Measurements from ENCODE around the gene EGFL7. TPM values are rescaled to one million over a fixed set of nuclear protein-coding genes. Genes with fewer than 3 reads are reported as not detected.

Gene EGFL7
- total RNA-seq, 1 experiment from 2014 or later: 79.5 TPM

GRCh38 chr9:136626740-136627642 lies 35.7 kb upstream of the EGFL7 start:
- POLR2A ChIA-PET (ENCODE audit: low non-redundant PET): no interaction called here
- no TSS peak for BruUV-seq (replicated peaks)

GRCh38 chr9:136627703-136628102 lies 35.0 kb upstream of the EGFL7 start:
- H3K27me3 ChIP-seq (replicated peaks; ENCODE audit: insufficient read depth, low read depth, low read length, poor library complexity): no peaks in the 10 kb centered on the region
- H3K4me3 ChIP-seq (ENCODE audit: low read depth, low read length, poor library complexity, severe bottlenecking): no peak overlapping the region
- H3K36me3 ChIP-seq (ENCODE audit: insufficient read depth, low read length, poor library complexity, severe bottlenecking): no peaks in the 10 kb centered on the region
- no peak for DNase-seq (ENCODE audit: low spot score)
- no TSS peak for BruUV-seq (replicated peaks)
- TF ChIP-seq EZH2 (IDR thresholded peaks at IDR 0.05; ENCODE audit: borderline replicate concordance, low read depth, low read length, poor library complexity, severe bottlenecking) (no peak), CTCF (conservative IDR thresholded peaks at IDR 0.05; ENCODE audit: low read depth, low read length) (no peak)
- peaks cover 19% of the 10 kb centered on the region for H3K4me1 ChIP-seq (ENCODE audit: insufficient read depth, low read length, poor library complexity, severe bottlenecking)
- intact Hi-C loops (cut with micrococcal nuclease; ENCODE audit: unreplicated experiment): loop anchor here (10.0 kb wide), 1 partner anchor 83 kb away; the partner anchor contains the start of gene NOTCH1
- no peak overlapping the region for H3K27ac ChIP-seq (ENCODE audit: low read depth, low read length, poor library complexity, severe bottlenecking)
- CTCF ChIA-PET: interaction anchor here (0.9 kb wide), 1 partner anchor 144 kb away, joined by 3 read pairs; no protein-coding TSS in a partner anchor
- POLR2A ChIA-PET (ENCODE audit: low non-redundant PET): no interaction called here
- no peaks in the 10 kb centered on the region for H3K9me3 ChIP-seq (ENCODE audit: low read depth, low read length, poor library complexity, severe bottlenecking)

More at GRCh38 chr9:136626740-136627642, 35.7 kb upstream of the EGFL7 start:
- H3K27ac ChIP-seq (ENCODE audit: low read depth, low read length, poor library complexity, severe bottlenecking): no peak overlapping the region
- CTCF ChIA-PET: interaction anchor here (0.5 to 1.4 kb wide), 2 partner anchors 138 to 142 kb away, joined by 3 to 5 read pairs; no protein-coding TSS in a partner anchor
- H3K36me3 ChIP-seq (ENCODE audit: insufficient read depth, low read length, poor library complexity, severe bottlenecking): no peaks in the 10 kb centered on the region
- no peaks in the 10 kb centered on the region for H3K9me3 ChIP-seq (ENCODE audit: low read depth, low read length, poor library complexity, severe bottlenecking)
- no peak for DNase-seq (ENCODE audit: low spot score)
- no peaks in the 10 kb centered on the region for H3K27me3 ChIP-seq (replicated peaks; ENCODE audit: insufficient read depth, low read depth, low read length, poor library complexity)
- H3K4me3 ChIP-seq (ENCODE audit: low read depth, low read length, poor library complexity, severe bottlenecking): no peak overlapping the region
- H3K4me1 ChIP-seq (ENCODE audit: insufficient read depth, low read length, poor library complexity, severe bottlenecking): peaks cover 19% of the 10 kb centered on the region
- intact Hi-C loops (cut with micrococcal nuclease; ENCODE audit: unreplicated experiment): loop anchor here (10.0 kb wide), 1 partner anchor 82 kb away; the partner anchor contains the start of gene NOTCH1
- no peak for TF ChIP-seq EZH2 (IDR thresholded peaks at IDR 0.05; ENCODE audit: borderline replicate concordance, low read depth, low read length, poor library complexity, severe bottlenecking)
- 0 out of 2 replicates have a peak, but pooled peaks have one; percentile 9 for TF ChIP-seq CTCF (conservative IDR thresholded peaks at IDR 0.05; ENCODE audit: low read depth, low read length)

GRCh38 chr9:136628268-136628667 lies 34.4 kb upstream of the EGFL7 start:
- ChIA-PET CTCF (interaction anchor here (0.9 kb wide), 1 partner anchor 144 kb away, joined by 3 read pairs; no protein-coding TSS in a partner anchor), POLR2A (ENCODE audit: low non-redundant PET) (no interaction called here)
- no peak for TF ChIP-seq CTCF (conservative IDR thresholded peaks at IDR 0.05; ENCODE audit: low read depth, low read length)
- no peak for TF ChIP-seq EZH2 (IDR thresholded peaks at IDR 0.05; ENCODE audit: borderline replicate concordance, low read depth, low read length, poor library complexity, severe bottlenecking)
- no TSS peak for BruUV-seq (replicated peaks)
- Histone ChIP-seq H3K27me3 (replicated peaks; ENCODE audit: insufficient read depth, low read depth, low read length, poor library complexity) (no peaks in the 10 kb centered on the region), H3K9me3 (ENCODE audit: low read depth, low read length, poor library complexity, severe bottlenecking) (no peaks in the 10 kb centered on the region), H3K4me3 (ENCODE audit: low read depth, low read length, poor library complexity, severe bottlenecking) (no peak overlapping the region), H3K36me3 (ENCODE audit: insufficient read depth, low read length, poor library complexity, severe bottlenecking) (no peaks in the 10 kb centered on the region), H3K4me1 (ENCODE audit: insufficient read depth, low read length, poor library complexity, severe bottlenecking) (peaks cover 19% of the 10 kb centered on the region), H3K27ac (ENCODE audit: low read depth, low read length, poor library complexity, severe bottlenecking) (no peak overlapping the region)
- intact Hi-C loops (cut with micrococcal nuclease; ENCODE audit: unreplicated experiment): loop anchor here (10.0 kb wide), 1 partner anchor 83 kb away; the partner anchor contains the start of gene NOTCH1
- no peak for DNase-seq (ENCODE audit: low spot score)
